HTR-8/SVneo (cell line): ENCODE measurements around the gene MAGI2.

ENCODE experiments used
- DNase-seq: peaks from one replicate; pipeline ENCODE4 v3.0.0; 2011; ENCODE audit warnings: low spot score, mixed read lengths; ENCODE audit not compliant: insufficient read length
- FAIRE-seq: peaks from 2 replicates; lab custom pipeline; 2011; peaks lifted over from hg19 to GRCh38; lab: Jason Lieb, UNC

Gene MAGI2

GRCh38 chr7:78427209-78427608 lies 1026.3 kb downstream of the MAGI2 start:
- FAIRE-seq (no peak), DNase-seq (no peak)

GRCh38 chr7:78420001-78420400 lies 1033.5 kb downstream of the MAGI2 start:
- DNase-seq (no peak), FAIRE-seq (no peak)

GRCh38 chr7:78417180-78417853 lies 1036.2 kb downstream of the MAGI2 start:
- DNase-seq (no peak), FAIRE-seq (no peak)

- no peak for FAIRE-seq
- DNase-seq: no peak
These were observed 1039.9 kb downstream of the MAGI2 start for GRCh38 chr7:78413568-78413967.

GRCh38 chr7:78412216-78412858 lies 1041.1 kb downstream of the MAGI2 start:
- FAIRE-seq (no peak), DNase-seq (no peak)

GRCh38 chr7:78407031-78407430 lies 1046.4 kb downstream of the MAGI2 start:
- DNase-seq: no peak

GRCh38 chr7:78406531-78406930 lies 1046.9 kb downstream of the MAGI2 start:
- DNase-seq (no peak), FAIRE-seq (no peak)

More at GRCh38 chr7:78407031-78407430, 1046.4 kb downstream of the MAGI2 start:
- FAIRE-seq: no peak

- FAIRE-seq (no peak), DNase-seq (no peak)
These were observed 1051.4 kb downstream of the MAGI2 start for GRCh38 chr7:78402096-78402495.

- no peak for FAIRE-seq
These were observed 1053.4 kb downstream of the MAGI2 start for GRCh38 chr7:78400038-78400437.

GRCh38 chr7:78399033-78399769 lies 1054.3 kb downstream of the MAGI2 start:
- DNase-seq (no peak), FAIRE-seq (no peak)

More at GRCh38 chr7:78400038-78400437, 1053.4 kb downstream of the MAGI2 start:
- DNase-seq: no peak

- FAIRE-seq (no peak), DNase-seq (no peak)
These were observed 1054.9 kb downstream of the MAGI2 start for GRCh38 chr7:78398576-78398975.

- no peak for FAIRE-seq
These were observed 1055.4 kb downstream of the MAGI2 start for GRCh38 chr7:78398081-78398480.

GRCh38 chr7:78396210-78396609 lies 1057.3 kb downstream of the MAGI2 start:
- DNase-seq: no peak

More at GRCh38 chr7:78398081-78398480, 1055.4 kb downstream of the MAGI2 start:
- no peak for DNase-seq

GRCh38 chr7:78395298-78396036 lies 1058.0 kb downstream of the MAGI2 start:
- FAIRE-seq (no peak), DNase-seq (no peak)

More at GRCh38 chr7:78396210-78396609, 1057.3 kb downstream of the MAGI2 start:
- FAIRE-seq: no peak

GRCh38 chr7:78389022-78389421 lies 1064.4 kb downstream of the MAGI2 start:
- no peak for DNase-seq
- FAIRE-seq: no peak

GRCh38 chr7:78386520-78386919 lies 1066.9 kb downstream of the MAGI2 start:
- FAIRE-seq (no peak), DNase-seq (no peak)

GRCh38 chr7:78383096-78383880 lies 1070.2 kb downstream of the MAGI2 start:
- FAIRE-seq: no peak

GRCh38 chr7:78379148-78379547 lies 1074.3 kb downstream of the MAGI2 start:
- no peak for DNase-seq
- no peak for FAIRE-seq

More at GRCh38 chr7:78383096-78383880, 1070.2 kb downstream of the MAGI2 start:
- DNase-seq: no peak

- DNase-seq: no peak
- no peak for FAIRE-seq
These were observed 1075.9 kb downstream of the MAGI2 start for GRCh38 chr7:78377532-78377931.

GRCh38 chr7:78370936-78371335 lies 1082.5 kb downstream of the MAGI2 start:
- no peak for DNase-seq
- no peak for FAIRE-seq
